IPS DF 4.7 (cell line): Measurements from ENCODE around the gene LCN12.

ENCODE experiments used
- DNase-seq: peaks from one replicate; pipeline ENCODE4 v3.0.0-alpha.2; 2013; ENCODE audit warnings: low spot score; ENCODE audit errors: extremely low read depth

The LCN12 gene

DNA sequence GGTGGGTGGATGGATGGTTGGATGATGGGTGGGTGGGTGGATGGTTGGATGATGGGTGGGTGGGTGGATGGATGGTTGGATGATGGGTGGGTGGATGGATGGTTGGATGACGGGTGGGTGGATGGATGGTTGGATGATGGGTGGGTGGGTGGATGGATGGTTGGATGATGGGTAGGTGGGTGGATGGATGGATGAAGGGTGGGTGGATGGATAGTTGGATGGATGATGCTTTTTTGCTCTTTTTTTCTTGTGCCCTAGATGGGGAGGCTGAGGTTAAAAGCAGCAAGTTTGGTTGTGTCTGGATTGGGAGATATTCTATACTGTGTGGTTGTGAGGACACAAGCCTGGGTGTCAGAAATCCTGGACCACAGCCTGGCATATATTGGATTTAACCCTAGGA, 5.4 kb downstream of the LCN12 start:
- DNase-seq = no peak

DNA sequence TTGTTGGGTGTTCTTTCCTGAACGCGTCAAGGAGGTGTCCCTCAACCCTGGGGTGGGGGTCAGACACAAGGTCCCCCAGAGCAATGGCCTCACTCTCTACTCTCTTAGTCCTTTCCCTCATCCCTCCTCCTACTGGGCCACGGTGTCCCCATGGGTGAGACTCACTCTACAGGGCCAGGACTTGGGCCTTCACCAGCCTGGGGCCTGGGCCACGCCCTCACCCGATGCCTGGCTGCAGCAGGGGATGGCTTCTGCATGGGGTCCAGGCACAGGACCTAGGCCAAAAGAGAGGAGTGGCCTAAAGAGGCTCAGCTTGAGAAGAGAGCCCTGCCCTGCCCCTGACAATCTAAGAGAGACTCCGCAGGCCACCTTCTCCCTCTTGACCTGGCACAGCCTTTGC, 5.8 kb downstream of the LCN12 start:
- no peak for DNase-seq

DNA sequence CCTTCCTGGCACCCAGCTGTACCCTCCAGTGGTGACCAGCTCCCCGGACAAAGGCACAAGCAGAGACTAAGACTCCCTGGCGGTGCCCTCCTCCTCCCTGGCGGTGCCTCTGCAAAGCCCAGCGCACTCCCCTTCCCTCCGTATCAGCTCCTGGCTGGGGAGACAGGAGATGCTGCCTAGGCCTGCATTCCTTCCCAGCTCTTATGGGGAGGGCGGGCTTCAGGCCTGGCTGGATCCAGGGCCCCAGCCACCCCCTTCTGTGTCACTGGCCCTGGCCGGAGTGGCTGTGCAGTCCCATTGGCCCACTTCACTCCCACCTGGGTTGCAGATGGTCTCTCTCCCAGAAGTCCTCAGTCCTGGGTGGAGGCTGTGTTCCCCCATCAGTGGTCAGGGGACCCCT, 6.4 kb downstream of the LCN12 start:
- DNase-seq = no peak

DNA sequence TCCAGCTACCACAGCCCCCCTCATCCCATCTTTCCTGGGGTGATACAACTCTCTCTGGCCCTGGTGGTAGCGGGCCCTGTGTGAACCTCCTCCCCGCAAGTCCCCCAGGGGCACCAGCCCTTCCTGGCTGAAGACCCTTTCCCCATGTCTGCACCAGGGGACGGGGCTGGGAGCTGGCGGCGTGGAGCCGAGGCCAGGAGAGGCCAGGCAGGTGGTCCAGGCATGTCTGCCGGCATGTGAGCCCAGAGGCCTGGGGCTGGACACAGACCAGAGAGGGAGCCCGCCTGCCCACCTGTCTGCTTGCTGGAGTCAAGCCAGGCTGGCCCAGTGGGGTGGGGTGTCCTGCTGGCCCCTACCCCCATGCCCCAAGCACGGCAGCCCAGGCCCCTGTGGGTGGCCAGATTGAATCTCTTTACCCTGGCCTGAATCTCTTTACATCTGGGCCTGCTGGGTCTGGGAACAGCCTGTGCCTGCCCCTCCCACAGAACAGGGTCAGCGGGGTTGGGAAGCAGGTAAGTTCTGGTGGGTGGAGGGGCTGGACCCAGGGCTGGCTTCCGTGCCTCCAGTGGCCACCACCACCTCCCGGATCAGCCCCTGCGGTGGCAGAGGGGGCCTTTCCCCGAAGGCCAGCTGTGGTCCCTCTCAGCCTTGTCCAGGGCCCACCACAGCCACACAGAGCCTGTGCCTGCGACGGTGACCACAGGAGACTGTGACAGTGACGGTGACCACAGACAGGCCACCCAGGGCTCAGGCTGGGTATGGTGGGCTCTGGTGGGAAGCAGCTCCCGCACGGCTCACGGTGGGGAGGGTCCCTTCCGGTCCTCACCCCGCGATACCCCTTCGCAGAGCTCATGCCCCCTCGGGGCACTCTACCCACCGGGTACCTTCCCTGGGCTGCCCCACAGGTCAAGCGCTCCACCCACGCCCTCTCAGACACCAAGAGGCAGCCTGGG, 7.1 kb downstream of the LCN12 start:
- no peak for DNase-seq

DNA sequence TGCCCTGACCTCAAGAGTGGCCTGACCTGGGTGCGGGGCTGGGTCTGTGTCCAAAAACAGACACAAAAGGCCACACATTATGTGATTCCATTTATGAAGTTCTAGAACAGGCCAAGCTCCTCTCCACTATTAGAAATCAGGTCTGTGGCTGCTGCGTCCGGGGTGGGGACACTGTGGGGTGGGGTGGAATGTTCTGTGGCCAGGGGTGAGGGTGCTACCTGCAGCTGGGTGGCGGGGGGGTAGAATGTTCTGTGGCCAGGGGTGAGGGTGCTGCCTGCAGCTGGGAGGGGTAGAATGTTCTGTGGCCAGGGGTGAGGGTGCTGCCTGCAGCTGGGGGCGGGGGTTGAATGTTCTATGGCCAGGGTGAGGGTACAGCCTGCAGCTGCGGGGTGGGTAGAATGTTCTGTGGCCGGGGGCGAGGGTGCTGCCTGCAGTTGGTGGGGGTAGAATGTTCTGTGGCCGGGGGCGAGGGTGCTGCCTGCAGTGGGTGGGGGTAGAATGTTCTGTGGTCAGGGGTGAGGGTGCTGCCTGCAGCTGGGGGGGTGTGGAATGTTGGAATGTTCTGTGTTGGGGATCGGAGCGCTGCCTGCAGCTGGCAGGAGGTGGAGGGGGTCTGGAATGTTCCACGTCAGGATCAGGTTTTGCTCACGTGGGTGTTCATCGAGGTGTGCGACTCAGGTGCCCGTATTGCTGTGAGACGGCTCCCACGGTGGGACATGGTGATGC, 8.3 kb downstream of the LCN12 start:
- no peak for DNase-seq

DNA sequence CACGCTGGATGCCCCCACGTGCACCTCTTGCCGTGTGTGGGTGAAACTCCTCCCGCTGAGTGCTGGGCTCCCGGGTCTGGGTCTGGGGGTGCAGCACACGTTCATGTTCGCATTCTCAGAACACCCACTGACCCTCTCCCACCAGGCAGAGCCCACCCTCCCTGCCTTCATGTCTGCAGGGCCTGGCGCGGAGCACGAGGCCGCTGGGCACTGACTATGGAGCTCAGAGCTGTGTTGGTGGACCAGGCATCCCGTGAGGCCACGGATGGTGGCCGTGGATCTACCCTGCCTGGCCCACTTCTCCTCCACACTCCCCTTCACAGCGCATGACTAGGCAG, 8.8 kb downstream of the LCN12 start:
- no peak for DNase-seq

DNA sequence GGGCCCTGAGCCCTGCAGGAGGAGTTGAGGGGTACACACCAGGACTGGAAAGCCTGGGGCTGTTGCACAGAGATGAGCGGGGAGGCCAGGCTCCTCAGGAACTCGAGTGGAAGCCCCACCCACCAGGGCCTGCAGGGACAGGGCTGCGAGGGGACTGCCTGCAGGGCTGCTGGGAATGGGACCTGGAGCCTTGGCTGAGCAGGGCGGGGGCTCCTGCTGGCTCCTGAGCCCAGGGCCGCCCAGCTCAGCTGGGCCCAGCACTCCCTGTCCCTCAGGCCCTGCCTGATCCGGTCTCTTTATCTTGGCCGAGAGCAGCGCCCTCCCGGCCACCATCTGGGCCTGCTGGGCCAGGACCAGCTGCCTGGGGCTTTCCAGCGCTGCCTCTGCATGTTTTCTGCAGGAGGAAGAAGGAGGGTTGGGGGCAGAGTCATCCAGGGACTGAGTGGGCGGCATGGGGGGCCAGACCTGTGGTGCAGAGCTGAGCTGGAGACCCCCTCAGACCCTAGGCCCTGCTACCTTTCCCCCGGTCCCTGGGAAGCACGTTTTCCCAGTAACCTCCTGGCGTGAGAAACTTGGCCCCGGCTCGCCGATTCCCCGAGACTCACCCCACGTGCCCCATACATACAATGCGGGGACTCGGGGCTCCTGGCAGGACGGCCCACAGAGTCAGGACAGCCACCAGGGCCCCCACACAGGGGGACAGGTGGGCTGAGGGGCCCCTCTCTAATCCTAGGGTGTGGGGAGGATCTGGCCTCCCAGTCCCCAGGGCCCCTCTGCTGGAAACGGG, 9.4 kb downstream of the LCN12 start:
- DNase-seq = no peak

DNA sequence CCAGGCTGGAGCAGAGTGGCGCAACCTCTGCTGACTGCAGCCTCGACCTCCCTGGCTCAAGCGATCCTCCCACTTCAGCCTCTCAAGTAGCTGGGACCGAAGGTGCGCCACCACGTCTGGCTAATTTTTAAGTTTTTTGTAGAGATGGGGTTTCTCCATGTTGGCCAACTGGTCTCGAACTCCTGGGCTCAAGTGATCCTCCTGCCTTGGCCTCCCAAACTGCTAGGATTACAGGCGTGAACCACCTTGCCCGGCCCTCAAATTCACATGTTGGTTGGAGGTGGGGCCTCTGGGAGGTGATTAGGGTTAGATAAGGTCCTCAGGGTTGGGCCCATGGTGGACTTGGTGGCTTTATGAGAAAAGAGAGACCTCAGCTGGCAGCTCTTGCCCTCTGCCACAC, 10.1 kb downstream of the LCN12 start:
- no peak for DNase-seq

DNA sequence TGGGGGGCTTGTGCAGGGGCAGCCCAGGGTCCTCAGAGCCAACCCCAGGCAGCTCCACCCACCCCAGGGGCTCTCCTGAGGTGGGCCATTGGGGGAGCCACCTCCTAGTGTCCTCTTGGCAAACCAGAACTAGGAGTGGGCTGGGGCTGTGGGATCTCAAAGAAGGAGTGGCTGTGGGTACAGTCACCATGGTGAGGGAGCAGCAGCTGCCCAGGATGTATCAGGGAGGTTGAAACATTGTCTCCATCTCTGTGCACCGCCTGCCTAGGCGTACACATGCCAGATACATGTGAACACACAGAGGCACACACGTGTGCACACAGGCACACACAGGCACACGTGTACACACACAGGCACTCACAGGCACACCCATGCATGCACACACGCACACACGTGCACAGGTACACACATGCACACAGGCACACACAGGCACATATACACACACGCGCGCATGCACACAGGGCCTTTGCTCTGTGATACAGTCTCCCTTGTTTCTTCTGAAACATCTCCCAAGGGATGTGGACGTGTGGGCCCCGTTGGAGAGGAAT, 10.7 kb downstream of the LCN12 start:
- no peak for DNase-seq

DNA sequence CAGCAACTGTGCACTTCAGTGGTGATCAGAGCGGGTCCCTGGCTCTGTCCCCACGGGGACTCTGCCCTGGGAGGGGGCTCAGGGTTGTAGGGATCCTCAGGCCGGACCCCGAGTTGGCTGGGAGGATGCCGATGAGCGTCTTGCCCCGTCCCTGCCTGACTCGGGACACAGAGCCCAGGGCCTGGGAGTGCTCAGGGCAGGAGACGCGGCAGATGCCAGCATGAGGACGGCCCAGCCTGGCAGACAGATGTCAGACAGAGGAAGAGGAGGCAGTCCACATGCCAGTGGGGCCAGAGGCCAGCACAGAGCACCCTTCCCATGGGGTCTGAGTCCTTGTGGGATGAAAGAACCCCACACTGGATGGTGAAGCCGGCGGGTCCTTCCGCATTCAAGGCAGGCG, 11.3 kb downstream of the LCN12 start:
- no peak for DNase-seq

DNA sequence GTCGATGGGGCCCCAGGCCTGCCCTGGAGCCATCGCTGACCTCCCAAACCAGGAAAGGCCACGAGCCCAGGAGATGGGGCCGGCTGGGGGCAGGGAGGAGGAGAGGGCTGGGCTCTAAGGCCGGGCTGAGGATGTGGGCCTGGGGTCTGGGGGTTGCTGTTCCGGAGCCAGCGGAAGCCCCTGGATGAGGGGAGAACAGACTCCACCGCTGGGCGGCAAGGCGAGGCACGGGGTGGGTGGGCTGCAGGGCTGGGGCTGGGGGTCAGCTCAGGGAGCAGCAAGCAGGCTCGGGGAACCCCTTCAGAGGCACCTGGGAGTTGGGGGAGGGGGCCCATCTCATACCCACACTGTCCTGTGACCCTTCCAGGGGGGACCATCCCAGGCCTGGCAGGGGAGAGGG, 11.7 kb downstream of the LCN12 start:
- DNase-seq = no peak

DNA sequence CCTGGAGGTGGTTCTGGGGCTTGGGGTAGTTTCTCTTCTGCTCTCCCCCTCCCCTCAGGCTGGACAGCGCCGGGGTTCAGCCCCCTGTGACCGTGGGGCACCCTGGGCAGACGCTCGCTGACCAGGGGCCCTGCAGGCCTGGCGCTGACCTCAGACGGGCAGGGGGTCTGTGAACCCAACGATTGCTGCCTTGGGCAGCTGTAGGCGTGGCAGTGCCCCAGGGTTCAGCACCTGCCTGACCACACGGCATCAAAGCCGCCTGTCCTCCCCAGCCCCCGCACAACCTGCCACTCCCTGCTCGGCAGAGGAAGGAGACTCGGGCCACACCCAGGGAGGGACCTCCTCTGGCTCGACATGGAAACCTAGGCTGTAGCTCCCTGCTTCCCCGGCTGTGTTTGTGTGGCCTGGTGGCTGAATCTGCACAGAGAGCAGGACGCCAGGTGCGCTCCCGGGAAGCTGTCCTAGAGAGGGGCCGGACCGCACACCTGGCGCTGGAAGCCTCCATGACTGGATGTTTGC, 12.2 kb downstream of the LCN12 start:
- DNase-seq = no peak

DNA sequence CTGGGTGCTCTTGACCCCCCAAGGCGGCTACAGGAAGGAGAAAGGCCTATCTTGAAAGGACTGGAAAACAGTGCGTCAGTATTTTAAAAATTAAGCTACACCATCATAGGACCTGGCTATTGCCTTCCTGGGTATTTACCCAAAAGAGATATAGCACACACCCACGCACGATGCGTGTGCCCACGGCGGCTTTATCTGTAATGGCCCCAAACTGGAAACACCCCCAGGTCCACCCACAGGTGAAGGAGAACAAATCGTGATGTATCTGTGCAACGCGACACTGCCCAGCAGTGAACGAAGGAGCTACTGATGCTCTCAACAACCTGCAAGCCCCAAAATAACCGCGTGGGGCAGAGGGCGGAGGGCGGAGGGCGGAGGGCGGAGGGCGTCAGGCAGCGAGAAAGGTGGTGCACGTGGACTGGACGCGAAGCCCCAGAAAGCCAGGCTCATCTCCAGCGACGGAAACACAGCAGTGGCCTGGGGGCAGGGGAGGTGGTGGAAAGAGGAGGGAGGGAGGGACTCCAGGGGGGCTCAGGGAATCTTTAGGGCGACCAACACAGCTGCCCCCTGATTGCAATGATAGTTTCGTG, 12.9 kb downstream of the LCN12 start:
- DNase-seq = no peak

DNA sequence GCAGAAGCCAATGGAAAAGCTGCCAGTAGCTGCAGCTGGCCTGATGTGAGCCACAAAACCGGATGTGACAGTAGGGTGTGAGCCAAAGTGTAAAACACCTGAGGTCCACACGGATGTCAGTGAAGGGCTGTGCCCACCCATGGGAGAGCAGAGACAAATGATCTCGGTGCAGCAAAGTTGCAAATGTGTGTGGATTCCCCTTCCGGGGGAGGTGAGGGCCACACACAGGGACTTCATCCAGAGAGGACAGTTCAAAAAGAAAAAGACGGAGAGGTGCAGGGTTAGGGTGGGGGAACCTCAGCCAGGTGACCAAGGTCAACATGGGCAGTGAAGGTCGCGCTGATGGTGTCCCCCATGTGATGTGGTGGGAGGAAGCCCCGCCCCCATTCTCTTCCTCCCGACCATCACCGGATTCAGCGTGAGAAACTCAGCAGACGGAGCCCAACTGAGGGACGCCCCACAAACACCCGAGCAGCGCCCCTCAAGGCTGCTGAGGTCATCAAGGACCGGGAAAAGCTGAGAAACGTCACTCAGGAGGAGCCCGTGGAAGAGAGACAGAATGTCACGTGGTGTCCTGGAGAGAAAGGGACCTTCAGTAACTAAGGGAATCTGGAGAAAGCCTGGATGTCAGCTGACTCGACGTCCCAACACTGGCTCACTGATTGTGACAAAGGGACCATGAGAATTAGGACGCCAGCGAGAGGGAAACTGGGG, 13.9 kb downstream of the LCN12 start:
- no peak for DNase-seq

DNA sequence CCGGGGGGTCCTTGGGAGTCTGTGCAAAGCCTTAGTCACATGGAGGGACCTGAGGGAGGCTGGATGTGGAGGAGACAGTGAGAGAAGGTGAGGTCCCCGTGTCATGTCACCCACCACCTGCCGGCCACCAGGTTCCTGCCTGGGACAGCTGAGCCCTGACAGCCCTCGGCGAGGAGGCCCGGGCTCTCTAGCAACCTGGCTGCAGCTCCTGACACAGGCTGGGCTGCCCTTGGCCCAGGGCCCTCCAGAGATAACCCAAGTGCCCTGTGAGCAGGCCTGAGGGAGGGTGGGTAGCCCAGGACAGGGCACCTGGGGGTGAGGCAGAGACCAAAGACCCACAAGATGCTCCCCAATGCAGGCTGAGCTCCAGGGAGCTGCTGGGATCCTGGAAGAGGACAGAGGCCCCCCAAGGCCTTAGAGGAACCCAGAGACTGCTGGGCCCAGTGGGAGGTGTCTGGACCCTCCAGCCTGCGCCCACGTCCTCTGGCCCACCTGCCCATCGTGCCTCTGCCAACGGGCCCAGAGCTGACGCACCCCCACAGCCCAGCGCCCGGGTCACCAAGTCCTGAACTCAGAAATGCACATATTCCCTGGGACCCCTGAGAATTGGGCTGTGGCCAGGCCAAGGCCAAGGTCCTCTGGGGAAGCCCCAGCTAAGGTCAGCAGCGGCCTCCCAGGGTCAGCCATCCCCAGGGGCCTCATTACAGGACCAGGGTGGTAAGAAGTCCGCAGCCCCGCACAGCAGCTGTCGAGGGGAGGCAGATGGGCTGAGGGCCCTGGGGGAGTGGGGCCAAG, 16.5 kb downstream of the LCN12 start:
- DNase-seq = no peak

DNA sequence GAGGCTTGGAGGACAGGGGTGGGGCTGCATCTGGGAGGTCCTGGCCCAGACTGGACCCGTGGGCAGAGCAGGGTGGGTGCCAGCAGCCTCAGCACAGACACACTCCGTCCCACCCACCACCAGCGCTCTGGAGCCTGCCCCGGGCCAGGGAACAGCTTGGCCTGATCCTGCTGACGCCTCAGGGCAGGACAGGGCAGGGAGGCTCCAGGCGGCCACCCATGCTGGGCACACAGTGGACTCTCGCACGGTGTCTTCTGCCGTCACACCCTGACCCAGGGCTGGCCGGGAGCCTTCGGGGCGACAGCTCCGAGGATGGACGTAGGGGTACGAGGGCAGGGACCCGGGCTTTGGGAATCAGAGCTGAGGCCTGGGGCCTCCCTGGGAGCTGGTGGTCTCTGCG, 17.1 kb downstream of the LCN12 start:
- DNase-seq = no peak

DNA sequence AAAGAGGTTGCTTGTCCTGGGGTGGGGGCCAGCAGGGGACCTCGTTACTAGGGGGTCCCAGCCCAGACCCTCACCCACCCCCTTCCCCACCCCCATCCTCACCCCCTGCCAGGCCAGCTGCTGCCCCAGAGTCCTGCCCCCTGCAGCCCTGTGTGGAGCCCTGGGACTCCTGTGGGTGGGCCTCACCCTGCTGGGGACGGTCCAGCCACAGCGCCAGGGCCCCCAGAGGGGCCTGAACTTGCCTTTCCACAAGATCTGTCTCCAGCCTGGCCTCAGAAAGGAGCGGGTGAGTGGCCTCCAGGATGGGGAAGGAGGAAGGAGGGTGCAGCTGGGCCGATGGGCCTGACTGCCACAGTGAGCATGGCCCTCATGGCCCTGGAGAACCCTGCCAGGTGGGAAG, 17.7 kb downstream of the LCN12 start:
- DNase-seq = no peak

DNA sequence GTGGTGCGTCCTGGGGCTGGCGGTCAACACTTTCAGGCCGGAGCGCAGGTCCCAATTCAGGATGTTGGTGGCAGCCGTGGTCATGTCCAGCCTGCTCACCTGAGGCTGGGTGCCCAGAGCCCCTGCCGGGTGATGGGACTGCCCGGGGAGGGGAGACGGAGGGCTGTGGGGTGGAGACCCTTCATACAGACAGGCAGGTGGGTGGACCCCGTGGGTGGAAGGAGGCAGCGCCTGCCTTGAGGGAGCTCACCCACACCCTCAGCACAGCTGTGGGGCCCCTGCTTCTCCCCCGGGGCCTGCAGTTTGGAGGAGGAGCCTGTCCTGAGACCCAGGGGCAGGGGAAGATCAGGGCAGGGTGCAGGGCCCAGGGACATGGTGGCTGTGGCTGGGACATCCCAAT, 18.3 kb downstream of the LCN12 start:
- DNase-seq = no peak

DNA sequence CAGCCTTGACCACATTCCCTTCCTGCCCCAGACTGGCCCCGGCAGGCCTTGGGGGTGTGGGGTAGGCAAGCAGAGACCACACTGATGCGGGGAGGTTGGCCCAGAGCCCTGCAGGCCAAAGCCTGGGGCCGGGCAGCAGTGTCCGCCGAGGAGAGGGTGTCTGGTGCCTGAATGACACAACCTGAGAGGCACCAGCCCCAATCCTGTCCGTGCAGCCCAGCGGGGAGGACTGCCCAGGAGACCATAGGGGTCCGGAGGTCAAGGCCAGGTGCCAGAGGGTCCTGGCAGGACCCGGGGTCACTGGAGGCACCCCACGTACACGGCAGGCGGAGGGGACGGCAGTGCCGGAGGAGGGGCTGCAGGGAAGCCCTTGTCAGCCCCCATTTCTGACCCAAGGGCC, 19.7 kb downstream of the LCN12 start:
- no peak for DNase-seq

DNA sequence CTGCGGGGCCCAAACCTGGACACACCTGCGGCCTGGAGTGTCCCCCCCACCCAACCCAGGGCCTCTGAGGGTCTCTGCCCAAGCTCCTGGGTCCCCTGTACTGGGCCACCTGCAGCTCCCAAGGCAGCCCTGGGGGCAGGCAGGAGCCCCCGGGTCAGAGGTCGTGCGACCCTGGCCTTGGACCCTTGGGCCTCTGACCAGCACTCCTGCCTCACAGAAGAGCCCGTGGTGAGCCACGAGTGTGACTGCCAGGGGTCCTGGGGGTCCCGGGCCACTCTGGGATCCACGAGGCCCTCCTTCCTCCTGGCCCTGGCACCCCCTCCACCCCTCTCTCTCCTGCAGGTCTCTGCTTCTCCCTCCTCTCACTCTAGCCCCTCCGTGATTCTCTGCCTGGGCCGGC, 20.3 kb downstream of the LCN12 start:
- no peak for DNase-seq
